Nephron (organoid): ENCODE data around the gene MAN2A1.

Experiments used
- H3K27ac Mint-ChIP-seq, 3 experiments: 2 replicates each; pipeline ENCODE4 v1.8.0; 2020; ENCODE audit warnings: mixed read lengths in 3 of 3, mild to moderate bottlenecking in 2 of 3, moderate library complexity in 1 of 3
- H3K27me3 Mint-ChIP-seq: 2 replicates; pipeline ENCODE4 v1.8.0; 2021; ENCODE audit warnings: low read depth, mild to moderate bottlenecking, moderate library complexity, mixed read lengths
- H3K36me3 Mint-ChIP-seq: 2 replicates; pipeline ENCODE4 v1.8.0; 2020; ENCODE audit warnings: low read depth, mixed read lengths
- H3K4me1 Mint-ChIP-seq: 2 replicates; pipeline ENCODE4 v1.8.0; 2020; ENCODE audit warnings: mixed read lengths
- H3K4me3 Mint-ChIP-seq, 3 experiments: 2 replicates each; pipeline ENCODE4 v1.8.0; 2020; ENCODE audit warnings: mild to moderate bottlenecking in 3 of 3, mixed read lengths in 3 of 3, moderate library complexity in 2 of 3
- H3K9me3 Mint-ChIP-seq: 2 replicates; pipeline ENCODE4 v1.8.0; 2020; ENCODE audit warnings: mixed read lengths
- TF ChIP-seq, protein P1 (sequence below), 3 experiments: fragments of 200-600 bp; sonication (generic); IDR thresholded peaks; one replicate each; pipeline ENCODE4 v1.5.0; 2021; ENCODE audit warnings: antibody characterized with exemption in 3 of 3; ENCODE audit not compliant: unreplicated experiment in 3 of 3

Gene MAN2A1

DNA sequence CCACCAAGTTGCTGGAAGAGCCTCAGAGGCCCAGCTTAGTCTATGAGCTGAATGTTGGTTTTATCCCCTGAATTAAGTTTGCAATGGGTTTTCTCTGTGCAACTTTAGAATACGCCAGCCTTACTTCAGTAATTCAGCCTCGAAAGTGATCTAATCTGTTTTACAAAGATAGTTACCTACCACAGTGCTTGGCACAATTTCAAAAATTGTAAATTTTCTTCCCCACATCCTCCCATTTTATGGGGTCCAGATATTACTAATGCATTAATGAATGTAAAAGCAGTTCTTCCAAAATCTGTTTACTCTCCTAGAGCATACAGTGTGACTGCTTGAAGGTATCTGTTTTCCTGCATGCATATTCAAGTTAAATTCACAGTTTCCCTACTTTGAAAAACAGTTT, 172.6 kb downstream of the MAN2A1 start:
- Mint-ChIP-seq H3K27ac (peak overlapping the region in 1 of 3 experiments; percentile 46), H3K4me1 (peaks cover 42% of the 10 kb centered on the region), H3K27me3 (no peaks in the 10 kb centered on the region), H3K4me3 (no peak overlapping the region), H3K36me3 (peaks cover 39% of the 10 kb centered on the region), H3K9me3 (no peaks in the 10 kb centered on the region)
- TF ChIP-seq, protein P1, sequence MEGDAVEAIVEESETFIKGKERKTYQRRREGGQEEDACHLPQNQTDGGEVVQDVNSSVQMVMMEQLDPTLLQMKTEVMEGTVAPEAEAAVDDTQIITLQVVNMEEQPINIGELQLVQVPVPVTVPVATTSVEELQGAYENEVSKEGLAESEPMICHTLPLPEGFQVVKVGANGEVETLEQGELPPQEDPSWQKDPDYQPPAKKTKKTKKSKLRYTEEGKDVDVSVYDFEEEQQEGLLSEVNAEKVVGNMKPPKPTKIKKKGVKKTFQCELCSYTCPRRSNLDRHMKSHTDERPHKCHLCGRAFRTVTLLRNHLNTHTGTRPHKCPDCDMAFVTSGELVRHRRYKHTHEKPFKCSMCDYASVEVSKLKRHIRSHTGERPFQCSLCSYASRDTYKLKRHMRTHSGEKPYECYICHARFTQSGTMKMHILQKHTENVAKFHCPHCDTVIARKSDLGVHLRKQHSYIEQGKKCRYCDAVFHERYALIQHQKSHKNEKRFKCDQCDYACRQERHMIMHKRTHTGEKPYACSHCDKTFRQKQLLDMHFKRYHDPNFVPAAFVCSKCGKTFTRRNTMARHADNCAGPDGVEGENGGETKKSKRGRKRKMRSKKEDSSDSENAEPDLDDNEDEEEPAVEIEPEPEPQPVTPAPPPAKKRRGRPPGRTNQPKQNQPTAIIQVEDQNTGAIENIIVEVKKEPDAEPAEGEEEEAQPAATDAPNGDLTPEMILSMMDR (IDR thresholded peaks at IDR 0.05; ENCODE audit: unreplicated experiment in 3 of 3) = no peak

DNA sequence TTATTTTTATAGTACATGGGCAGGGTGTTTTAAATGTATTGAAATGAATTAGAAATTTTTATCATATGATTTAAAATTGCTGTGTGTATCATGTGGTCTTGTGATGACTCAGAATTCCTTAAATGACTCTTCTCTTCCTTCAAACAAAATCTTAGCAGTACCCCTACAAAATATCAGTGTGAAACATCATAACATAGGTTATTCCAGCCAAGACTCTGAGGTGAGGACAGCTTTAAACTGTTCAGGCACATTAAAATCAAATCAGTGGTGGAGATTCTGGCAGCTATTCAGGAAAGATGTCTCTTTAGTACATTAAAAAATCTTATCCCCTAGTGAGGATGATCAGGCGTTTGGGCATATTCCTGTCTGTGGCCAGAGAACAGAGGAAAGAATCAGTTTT, 174.0 kb downstream of the MAN2A1 start:
- TF ChIP-seq, protein P1 (IDR thresholded peaks at IDR 0.05; ENCODE audit: unreplicated experiment in 3 of 3) = no peak
- Mint-ChIP-seq H3K9me3 (no peaks in the 10 kb centered on the region), H3K4me1 (peaks cover 44% of the 10 kb centered on the region), H3K27ac (peak overlapping the region; percentile 20 to 55 (median 46)), H3K4me3 (no peak overlapping the region), H3K36me3 (peaks cover 34% of the 10 kb centered on the region), H3K27me3 (no peaks in the 10 kb centered on the region)

DNA sequence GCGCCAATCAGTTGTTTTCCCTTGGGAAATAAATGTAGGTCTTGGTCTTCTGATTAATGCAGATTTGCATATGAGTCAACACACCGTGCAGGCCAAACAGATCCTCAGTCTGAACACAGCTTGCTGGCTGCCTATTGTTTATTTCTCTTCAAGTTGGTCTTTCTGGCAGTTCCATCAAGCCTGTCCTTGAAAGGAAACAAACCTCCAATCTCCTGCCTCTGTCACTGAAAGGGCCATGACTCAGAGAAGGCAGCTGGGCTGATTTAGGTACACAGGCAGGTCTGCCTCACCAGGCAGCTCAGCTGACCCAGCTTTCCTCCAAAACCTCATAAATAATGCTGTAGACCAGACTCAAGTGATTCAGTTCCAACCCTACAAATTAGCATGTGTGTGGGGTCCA, 175.9 kb downstream of the MAN2A1 start:
- TF ChIP-seq, protein P1 (IDR thresholded peaks at IDR 0.05; ENCODE audit: unreplicated experiment in 3 of 3) = no peak
- no peaks in the 10 kb centered on the region for H3K9me3 Mint-ChIP-seq

GRCh38 chr5:109866051-109866450, 176.3 kb downstream of the MAN2A1 start:
- peaks cover 29% of the 10 kb centered on the region for H3K36me3 Mint-ChIP-seq
- peaks cover 52% of the 10 kb centered on the region for H3K4me1 Mint-ChIP-seq
- TF ChIP-seq, protein P1 (IDR thresholded peaks at IDR 0.05; ENCODE audit: unreplicated experiment in 3 of 3) = no peak
- H3K4me3 Mint-ChIP-seq = no peak overlapping the region
- H3K27me3 Mint-ChIP-seq = no peaks in the 10 kb centered on the region
- peak overlapping the region in 2 of 3 experiments; percentile 27 to 51 for H3K27ac Mint-ChIP-seq
- no peaks in the 10 kb centered on the region for H3K9me3 Mint-ChIP-seq

More for the DNA sequence above, 175.9 kb downstream of the MAN2A1 start:
- no peaks in the 10 kb centered on the region for H3K27me3 Mint-ChIP-seq
- no peak overlapping the region for H3K4me3 Mint-ChIP-seq
- peak overlapping the region in 2 of 3 experiments; percentile 27 to 51 for H3K27ac Mint-ChIP-seq
- H3K36me3 Mint-ChIP-seq = peaks cover 29% of the 10 kb centered on the region
- peaks cover 52% of the 10 kb centered on the region for H3K4me1 Mint-ChIP-seq

DNA sequence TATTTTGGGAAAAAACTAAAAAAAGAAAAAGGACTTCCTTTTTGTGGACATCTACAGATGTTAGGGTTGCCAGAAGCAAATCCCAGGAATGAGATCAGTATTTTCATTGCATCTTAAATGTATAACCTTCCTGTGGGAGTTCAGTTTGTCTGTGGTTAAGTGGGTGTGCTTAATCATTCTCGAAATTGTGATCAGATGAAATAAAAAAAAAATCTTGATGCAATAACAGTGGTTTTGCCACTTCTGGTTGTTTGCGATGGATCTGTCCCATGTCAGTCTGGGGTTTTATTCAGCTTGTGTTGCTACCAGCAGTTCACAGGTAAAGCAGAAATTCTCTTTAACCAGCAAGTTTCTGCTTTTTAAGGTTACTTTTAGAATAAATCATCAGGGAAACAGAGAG, 179.0 kb downstream of the MAN2A1 start:
- H3K9me3 Mint-ChIP-seq = no peaks in the 10 kb centered on the region
- no peak overlapping the region for H3K4me3 Mint-ChIP-seq
- peak overlapping the region in 2 of 3 experiments; percentile 19 to 24 for H3K27ac Mint-ChIP-seq
- H3K27me3 Mint-ChIP-seq = no peaks in the 10 kb centered on the region
- H3K36me3 Mint-ChIP-seq = peaks cover 26% of the 10 kb centered on the region
- H3K4me1 Mint-ChIP-seq = peaks cover 31% of the 10 kb centered on the region
- TF ChIP-seq, protein P1 (IDR thresholded peaks at IDR 0.05; ENCODE audit: unreplicated experiment in 3 of 3) = no peak

- H3K4me1 Mint-ChIP-seq = peaks cover 8% of the 10 kb centered on the region
Observed at GRCh38 chr5:109873687-109874086, 184.0 kb downstream of the MAN2A1 start.

More at GRCh38 chr5:109873687-109874086, 184.0 kb downstream of the MAN2A1 start:
- H3K4me3 Mint-ChIP-seq = no peak overlapping the region
- H3K27ac Mint-ChIP-seq = no peak overlapping the region
- no peaks in the 10 kb centered on the region for H3K27me3 Mint-ChIP-seq
- no peaks in the 10 kb centered on the region for H3K9me3 Mint-ChIP-seq
- H3K36me3 Mint-ChIP-seq = peaks cover 4% of the 10 kb centered on the region
- TF ChIP-seq, protein P1 (IDR thresholded peaks at IDR 0.05; ENCODE audit: unreplicated experiment in 3 of 3) = no peak
